ENCODE measurements around the gene PJVK.
"Not testable (repeated sequence)": the region's sequence is repeated elsewhere in the genome, so short reads cannot be mapped to it uniquely, and the experiment has no call there.

Gene PJVK

GRCh38 chr2:178429336-178429735, 21.8 kb upstream of the PJVK start:
- DNase-seq (ENCODE audit: low read depth, low spot score): no peak

GRCh38 chr2:178436662-178437061, 14.5 kb upstream of the PJVK start:
- DNase-seq (ENCODE audit: low read depth, low spot score): no peak

- DNase-seq (ENCODE audit: low read depth, low spot score): no peak
These were observed 9.8 kb upstream of the PJVK start for GRCh38 chr2:178441426-178441825.

- DNase-seq (ENCODE audit: low read depth, low spot score): no peak
These were observed 2.1 kb upstream of the PJVK start for GRCh38 chr2:178448968-178449661.

DNA sequence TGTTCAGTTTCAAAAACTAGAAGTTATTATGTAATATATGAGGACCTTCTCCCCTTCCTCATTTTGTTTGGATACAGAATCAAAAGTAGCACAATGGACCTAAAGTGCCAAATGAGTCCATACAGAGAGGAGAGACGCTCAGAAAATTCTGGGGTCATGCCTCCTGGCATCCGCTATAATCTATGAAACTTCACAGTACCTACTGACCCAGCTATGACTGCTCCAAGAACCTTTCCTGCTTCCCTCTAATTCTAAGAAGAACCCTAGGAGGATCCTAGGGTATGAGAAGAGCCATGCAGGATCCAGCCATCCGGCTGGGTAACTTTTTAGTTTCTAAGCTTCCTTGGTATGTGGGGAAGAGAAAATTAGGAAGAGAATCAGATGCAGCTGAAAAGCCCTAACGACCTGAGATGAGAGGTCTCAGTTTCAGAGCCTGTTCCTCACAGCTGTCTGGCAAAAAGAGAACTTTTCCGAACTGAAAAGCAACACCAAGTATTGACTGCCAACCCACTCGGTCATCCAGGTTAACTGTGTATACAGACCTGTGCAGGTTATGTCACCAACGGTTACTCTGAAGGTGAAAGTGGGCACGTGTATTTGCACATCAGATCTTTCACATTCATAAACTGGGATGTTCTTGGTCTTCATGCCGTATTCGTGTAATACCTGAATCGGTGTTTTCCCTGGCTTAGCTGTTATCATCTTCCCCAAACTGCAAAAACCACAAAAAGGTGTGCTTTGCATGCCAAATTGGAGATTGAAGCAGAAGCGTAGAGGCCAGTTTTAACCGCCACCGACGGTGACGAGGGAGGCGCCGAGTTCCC, 1.3 kb upstream of the PJVK start:
- no peak for DNase-seq (ENCODE audit: low read depth, low spot score)

DNA sequence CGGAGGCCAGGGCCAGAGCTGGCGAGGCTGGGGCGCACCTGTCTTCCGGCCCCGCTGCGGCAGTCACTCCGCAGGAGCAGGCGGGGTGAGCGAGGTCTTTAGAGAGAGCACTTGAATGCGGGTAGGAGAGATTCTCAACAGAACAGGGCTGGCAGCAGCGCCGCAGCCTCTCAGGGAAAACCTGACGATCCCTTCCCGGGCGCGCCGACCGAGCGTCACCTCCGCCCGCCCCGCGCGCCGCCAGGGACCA, 729 bp upstream of the PJVK start:
- DNase-seq (ENCODE audit: low read depth, low spot score): no peak

DNA sequence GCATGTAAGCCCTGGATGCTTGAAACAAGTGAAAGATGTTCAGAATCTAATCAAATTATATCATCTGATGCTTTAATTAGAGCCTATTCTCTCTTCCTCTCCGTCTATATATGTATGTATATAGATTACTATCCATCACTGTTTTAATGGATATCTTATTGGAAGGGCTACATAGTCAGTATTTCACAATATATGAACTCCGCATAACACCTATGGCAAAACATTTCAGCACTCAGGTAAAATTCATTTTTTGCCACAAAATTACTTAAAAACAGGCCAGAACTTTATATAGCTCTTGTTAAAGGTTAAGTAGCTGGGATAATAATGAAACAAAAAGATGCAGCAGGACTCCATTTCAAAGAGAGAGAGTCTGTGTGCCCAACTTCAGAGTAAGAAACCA, 1.2 kb downstream of the PJVK start:
- DNase-seq (ENCODE audit: low read depth, low spot score): no peak

DNA sequence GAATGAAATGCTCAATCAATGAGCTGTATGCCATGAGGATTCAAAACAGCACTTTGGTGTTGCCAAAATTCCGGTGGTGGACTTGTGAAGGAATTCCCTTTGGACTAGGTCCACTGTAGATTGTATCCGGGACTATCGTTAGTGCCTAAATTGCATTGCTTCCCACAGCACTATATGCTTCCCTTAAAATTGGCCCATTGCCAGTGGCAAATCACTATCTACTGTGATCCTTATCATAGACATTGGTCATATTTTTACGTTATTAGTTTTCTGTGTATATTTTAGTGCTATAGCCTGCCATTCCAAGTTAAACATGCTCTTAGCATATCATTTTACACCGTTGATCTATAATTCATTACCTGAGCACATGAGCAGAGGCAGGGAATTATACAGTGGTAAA, 1.7 kb downstream of the PJVK start:
- DNase-seq (ENCODE audit: low read depth, low spot score): no peak

DNA sequence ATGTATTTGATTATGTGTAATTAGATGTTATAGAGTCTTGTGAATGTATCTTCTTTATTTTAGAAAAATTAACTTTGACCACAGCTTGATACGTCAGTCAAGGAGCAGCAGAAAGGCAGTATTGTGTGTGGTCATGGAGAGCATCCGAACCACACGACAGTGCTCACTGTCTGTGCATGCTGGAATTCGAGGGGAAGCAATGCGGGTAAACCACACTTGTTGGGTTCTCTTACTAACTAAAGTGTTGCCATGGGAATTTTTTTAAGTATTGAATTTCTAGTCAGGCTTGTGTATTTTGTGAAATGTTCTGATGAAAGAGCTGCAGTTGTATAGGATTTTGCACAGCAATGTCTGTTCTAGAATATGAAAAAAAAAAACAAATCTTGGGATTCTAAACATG, 4.8 kb downstream of the PJVK start:
- no peak for DNase-seq (ENCODE audit: low read depth, low spot score)

- DNase-seq (ENCODE audit: low read depth, low spot score): no peak
These were observed 6.3 kb downstream of the PJVK start for GRCh38 chr2:178457390-178457886.

DNA sequence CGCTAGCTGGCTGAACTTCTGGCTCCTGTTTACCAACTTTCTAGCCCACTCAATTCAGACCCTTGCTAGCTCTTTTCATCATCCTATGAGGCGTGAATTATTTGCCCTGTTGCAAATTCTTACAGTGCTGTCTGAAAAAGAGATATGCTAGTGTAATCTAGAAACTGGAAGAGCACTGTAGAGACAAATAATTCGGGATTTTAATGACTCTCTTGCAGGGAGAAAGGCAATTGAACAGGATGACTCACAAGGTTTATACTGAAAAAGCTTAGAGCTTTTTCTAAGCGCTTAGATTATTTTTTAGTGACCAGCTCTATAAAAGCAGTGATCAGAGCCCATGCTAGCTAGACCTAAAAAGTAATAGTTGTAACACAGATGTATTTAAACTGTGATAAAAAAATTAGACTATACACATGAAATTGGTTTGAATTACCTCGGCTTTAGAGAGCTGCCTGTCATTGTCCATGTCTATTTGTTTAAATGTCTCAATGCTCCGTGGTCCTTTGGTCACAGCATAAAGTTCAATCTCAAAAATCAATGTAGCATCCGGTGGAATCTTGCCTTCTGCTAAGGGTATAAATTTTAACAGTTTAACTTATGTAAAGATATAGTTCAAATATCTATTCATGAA, 18.2 kb downstream of the PJVK start:
- no peak for DNase-seq (ENCODE audit: low read depth, low spot score)

GRCh38 chr2:178471313-178471712, 20.1 kb downstream of the PJVK start:
- not testable (repeated sequence) for DNase-seq (ENCODE audit: low read depth, low spot score)

- DNase-seq (ENCODE audit: low read depth, low spot score): no peak
These were observed 22.2 kb downstream of the PJVK start for GRCh38 chr2:178473373-178473772.

GRCh38 chr2:178473931-178474330, 22.8 kb downstream of the PJVK start:
- DNase-seq (ENCODE audit: low read depth, low spot score): no peak

GRCh38 chr2:178474560-178474959, 23.4 kb downstream of the PJVK start:
- DNase-seq (ENCODE audit: low read depth, low spot score): no peak

- DNase-seq (ENCODE audit: low read depth, low spot score): no peak
These were observed 25.3 kb downstream of the PJVK start for GRCh38 chr2:178476477-178476876.

DNA sequence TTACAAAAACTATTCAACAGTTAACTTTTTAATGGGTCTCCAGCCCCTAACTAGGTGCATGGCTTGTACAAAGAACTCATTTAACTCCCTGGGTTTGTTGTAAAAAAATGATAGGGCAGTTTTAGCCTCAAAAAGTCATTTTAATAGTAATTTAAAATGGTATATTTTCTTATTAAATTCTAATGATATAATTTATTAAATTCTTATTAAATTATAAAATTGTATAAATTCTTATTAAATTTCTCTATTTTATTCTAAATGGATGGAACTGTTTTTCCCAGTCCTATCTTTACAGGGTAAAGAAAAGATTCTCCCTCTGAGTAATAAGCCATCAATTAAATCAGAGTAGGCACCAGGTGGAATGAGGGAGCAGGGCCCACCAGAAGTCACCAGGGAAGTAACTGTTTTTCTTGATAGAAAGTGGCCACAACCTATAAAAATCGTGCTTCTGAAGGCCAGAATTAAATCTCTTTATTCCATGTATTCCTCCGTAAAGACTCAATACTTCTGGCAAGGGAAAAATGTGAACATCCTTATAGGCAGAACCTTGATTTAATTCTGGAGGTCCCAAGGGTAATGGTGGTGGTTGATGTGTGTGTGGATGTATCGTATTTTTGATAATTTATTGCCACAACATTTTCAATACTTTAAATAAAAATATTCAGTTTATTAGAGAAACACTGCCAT, 26.4 kb downstream of the PJVK start:
- no peak for DNase-seq (ENCODE audit: low read depth, low spot score)

- no peak for DNase-seq (ENCODE audit: low read depth, low spot score)
These were observed 26.9 kb downstream of the PJVK start for GRCh38 chr2:178478130-178478438.

DNA sequence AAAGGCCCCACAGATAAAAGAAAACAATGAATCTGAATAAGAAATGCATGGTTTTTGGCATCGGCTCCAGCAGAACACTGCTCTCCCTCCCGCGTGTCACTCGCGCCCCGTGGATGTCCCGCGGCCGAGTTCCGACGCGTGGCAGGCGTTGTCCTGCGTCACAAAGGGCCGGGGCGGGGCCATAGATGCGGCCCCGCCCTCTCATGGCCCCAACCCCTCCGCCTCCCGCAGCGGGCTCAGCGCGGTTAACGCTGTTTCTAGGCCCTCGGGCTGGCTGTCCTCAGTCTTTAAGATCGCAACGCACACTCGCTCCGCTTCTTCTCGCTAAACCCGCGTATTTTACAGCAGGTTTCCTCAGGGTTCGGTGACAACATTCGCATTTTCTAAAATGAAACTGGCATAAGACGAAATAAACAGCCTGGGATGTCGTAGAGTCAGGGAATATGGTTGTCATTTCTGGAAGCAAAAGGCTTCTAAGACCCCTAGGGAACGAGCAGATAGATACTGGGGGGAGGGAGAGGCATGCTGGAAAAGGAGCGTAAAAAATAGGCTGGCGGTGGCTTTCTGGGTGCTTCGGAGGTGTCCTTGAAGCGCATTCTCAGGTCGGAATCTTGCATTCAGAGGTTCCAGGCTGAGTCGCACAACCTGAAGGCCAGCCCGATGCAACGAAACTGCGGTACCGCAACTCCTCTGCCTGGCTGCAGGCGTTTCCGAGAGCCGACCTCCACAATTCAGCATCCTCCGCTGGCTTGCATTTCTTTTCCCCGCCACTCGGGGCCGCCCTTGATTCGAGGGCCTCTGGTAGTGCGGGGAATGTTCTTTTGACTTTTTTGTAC, 27.5 kb downstream of the PJVK start, which contains the start of gene FKBP7:
Gene FKBP7 (minus strand): TSS at position 162 of the 836 bp plus-strand sequence. CDS start 101 bp downstream, at position 61.
- peak; percentile 33 for DNase-seq (ENCODE audit: low read depth, low spot score)

GRCh38 chr2:178479275-178479616, 28.1 kb downstream of the PJVK start:
- DNase-seq (ENCODE audit: low read depth, low spot score): no peak

GRCh38 chr2:178479758-178480226, 28.6 kb downstream of the PJVK start:
- no peak for DNase-seq (ENCODE audit: low read depth, low spot score)

Data from brain pericyte (primary cell).